Chondrocyte (in vitro differentiated cells): ENCODE measurements around the gene RIPPLY3. TPM values are rescaled to one million over a fixed set of nuclear protein-coding genes. Genes with fewer than 3 reads are reported as not detected.
"Not testable (repeated sequence)": the region's sequence is repeated elsewhere in the genome, so short reads cannot be mapped to it uniquely, and the experiment has no call there.

Experiments used
- DNase-seq: peaks from one replicate; pipeline ENCODE4 v3.0.0; 2021; ENCODE audit warnings: mixed read lengths, low spot score
- H3K27ac Mint-ChIP-seq: one replicate; pipeline ENCODE4 v1.8.0; 2021; ENCODE audit warnings: mild to moderate bottlenecking, moderate library complexity, mixed read lengths; ENCODE audit not compliant: unreplicated experiment
- H3K27me3 Mint-ChIP-seq: 2 replicates; pipeline ENCODE4 v1.8.0; 2021; ENCODE audit warnings: low read depth, mixed read lengths
- H3K36me3 Mint-ChIP-seq: 2 replicates; pipeline ENCODE4 v1.8.0; 2021; ENCODE audit warnings: low read depth, mixed read lengths
- H3K4me1 Mint-ChIP-seq: 2 replicates; pipeline ENCODE4 v1.8.0; 2021; ENCODE audit warnings: low read depth, mild to moderate bottlenecking, mixed read lengths
- H3K4me3 Mint-ChIP-seq: one replicate; pipeline ENCODE4 v1.8.0; 2021; ENCODE audit warnings: mild to moderate bottlenecking, moderate library complexity, mixed read lengths; ENCODE audit not compliant: unreplicated experiment
- H3K9me3 Mint-ChIP-seq: 2 replicates; pipeline ENCODE4 v1.8.0; 2021; ENCODE audit warnings: low read depth, mixed read lengths
- CTCF ChIP-seq: fragments of 200-600 bp; sonication (generic); IDR thresholded peaks from 2 replicates; pipeline ENCODE4 v1.5.0; 2021; ENCODE audit warnings: antibody characterized with exemption, mild to moderate bottlenecking, moderate library complexity
- total RNA-seq: library from RNA; stranded (reverse); gene quantifications from 3 replicates; pipeline ENCODE4 v1.2.1, GENCODE V29; 2021

RIPPLY3 gene
- total RNA-seq, 1 donor from 2014 or later: 0.37 TPM

DNA sequence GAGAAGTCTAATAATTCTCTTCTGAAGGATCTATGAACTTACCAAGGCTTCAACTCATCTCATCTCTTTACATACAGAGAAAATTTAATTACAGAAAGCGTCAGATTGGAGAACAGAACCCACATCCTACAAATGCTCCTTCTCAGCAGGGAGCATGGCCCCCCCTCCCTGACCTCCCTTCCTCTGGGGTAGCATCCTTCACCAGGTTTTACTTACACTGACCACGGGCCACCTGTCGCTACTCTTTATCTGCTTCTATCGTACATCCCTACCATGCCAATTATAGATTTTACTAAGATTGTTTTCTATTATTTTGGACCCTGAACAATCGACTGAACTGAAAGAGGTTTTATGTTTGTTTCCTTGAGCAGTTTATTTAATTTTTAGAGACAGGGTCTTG lies 25.8 kb downstream of the RIPPLY3 start:
- no peak for DNase-seq
- Mint-ChIP-seq H3K9me3 (peaks cover 3% of the 10 kb centered on the region), H3K27ac (no peak overlapping the region), H3K4me3 (no peak overlapping the region), H3K4me1 (peaks cover 5% of the 10 kb centered on the region), H3K36me3 (no peaks in the 10 kb centered on the region), H3K27me3 (no peaks in the 10 kb centered on the region)
- no peak for TF ChIP-seq CTCF

GRCh38 chr21:37032877-37033471 lies 26.5 kb downstream of the RIPPLY3 start:
- H3K27me3 Mint-ChIP-seq: no peaks in the 10 kb centered on the region
- H3K4me3 Mint-ChIP-seq: no peak overlapping the region
- no peak for TF ChIP-seq CTCF
- H3K9me3 Mint-ChIP-seq: peaks cover 3% of the 10 kb centered on the region
- no peak overlapping the region for H3K27ac Mint-ChIP-seq
- no peak for DNase-seq
- H3K36me3 Mint-ChIP-seq: no peaks in the 10 kb centered on the region
- H3K4me1 Mint-ChIP-seq: peaks cover 5% of the 10 kb centered on the region

- H3K4me3 Mint-ChIP-seq, H3K27me3 Mint-ChIP-seq, DNase-seq, H3K4me1 Mint-ChIP-seq, H3K27ac Mint-ChIP-seq, H3K9me3 Mint-ChIP-seq, H3K36me3 Mint-ChIP-seq: not testable (repeated sequence)
These were observed 27.9 kb downstream of the RIPPLY3 start for GRCh38 chr21:37034394-37034793.

DNA sequence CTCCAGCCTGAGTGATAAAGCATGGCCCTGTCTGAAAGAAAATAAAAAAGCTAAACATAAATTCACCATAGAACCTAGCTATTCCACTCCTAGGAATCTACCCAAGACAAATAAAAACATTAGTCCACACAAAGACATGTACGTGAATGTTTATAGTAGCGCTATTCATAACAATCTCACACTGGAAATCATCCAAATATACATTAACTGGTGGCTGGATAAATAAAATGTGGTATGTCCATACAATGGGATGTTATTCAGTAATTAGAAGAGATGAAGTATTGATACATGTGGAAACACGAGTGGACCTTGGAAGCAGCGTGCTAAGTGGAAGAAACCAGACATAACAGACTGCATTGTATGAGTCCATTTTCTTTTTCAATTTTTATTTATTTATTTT lies 29.7 kb downstream of the RIPPLY3 start:
- Mint-ChIP-seq H3K9me3 (peaks cover 3% of the 10 kb centered on the region), H3K4me3 (no peak overlapping the region), H3K27me3 (no peaks in the 10 kb centered on the region), H3K36me3 (no peaks in the 10 kb centered on the region), H3K27ac (no peak overlapping the region), H3K4me1 (peaks cover 5% of the 10 kb centered on the region)
- no peak for TF ChIP-seq CTCF
- no peak for DNase-seq

- Mint-ChIP-seq H3K4me3 (no peak overlapping the region), H3K9me3 (peaks cover 3% of the 10 kb centered on the region), H3K36me3 (no peaks in the 10 kb centered on the region), H3K4me1 (no peaks in the 10 kb centered on the region), H3K27ac (no peak overlapping the region), H3K27me3 (no peaks in the 10 kb centered on the region)
- TF ChIP-seq CTCF: no peak
- no peak for DNase-seq
These were observed 33.0 kb downstream of the RIPPLY3 start for GRCh38 chr21:37039411-37040075.

- no peak for DNase-seq
- Mint-ChIP-seq H3K9me3 (peaks cover 3% of the 10 kb centered on the region), H3K4me1 (no peaks in the 10 kb centered on the region), H3K4me3 (no peak overlapping the region), H3K27ac (no peak overlapping the region), H3K27me3 (no peaks in the 10 kb centered on the region), H3K36me3 (no peaks in the 10 kb centered on the region)
- TF ChIP-seq CTCF: no peak
These were observed 33.7 kb downstream of the RIPPLY3 start for GRCh38 chr21:37040212-37040611.
